HTR-8/SVneo (cell line): Measurements from ENCODE around the gene ATF2.
"Not testable (repeated sequence)": the region's sequence is repeated elsewhere in the genome, so short reads cannot be mapped to it uniquely, and the experiment has no call there.

Experiments used
- DNase-seq: peaks from one replicate; pipeline ENCODE4 v3.0.0; 2011; ENCODE audit warnings: low spot score, mixed read lengths; ENCODE audit not compliant: insufficient read length
- FAIRE-seq: peaks from 2 replicates; lab custom pipeline; 2011; peaks lifted over from hg19 to GRCh38; lab: Jason Lieb, UNC

ATF2 gene

GRCh38 chr2:175167076-175167791 is 769 bp downstream of the ATF2 start:
- no peak for FAIRE-seq
- DNase-seq, result peak; percentile 44

GRCh38 chr2:175166216-175166824 is 1.7 kb downstream of the ATF2 start:
- FAIRE-seq (no peak), DNase-seq (no peak)

GRCh38 chr2:175164235-175164634 is 3.8 kb downstream of the ATF2 start:
- no peak for DNase-seq
- no peak for FAIRE-seq

GRCh38 chr2:175158894-175159293 is 9.1 kb downstream of the ATF2 start:
- FAIRE-seq (no peak), DNase-seq (no peak)

GRCh38 chr2:175156534-175156933 is 11.5 kb downstream of the ATF2 start:
- no peak for FAIRE-seq
- DNase-seq, result no peak

GRCh38 chr2:175154661-175155082 is 13.3 kb downstream of the ATF2 start:
- FAIRE-seq, result peak; percentile 82
- peak; percentile 41 for DNase-seq

- no peak for FAIRE-seq
- DNase-seq, result no peak
Measured at GRCh38 chr2:175152242-175152641, 15.8 kb downstream of the ATF2 start.

GRCh38 chr2:175151791-175152190 is 16.2 kb downstream of the ATF2 start:
- no peak for DNase-seq
- FAIRE-seq, result no peak

GRCh38 chr2:175147186-175147585 is 20.8 kb downstream of the ATF2 start:
- DNase-seq (no peak), FAIRE-seq (no peak)

- DNase-seq (no peak), FAIRE-seq (no peak)
Measured at GRCh38 chr2:175143678-175144077, 24.3 kb downstream of the ATF2 start.

- FAIRE-seq (no peak), DNase-seq (no peak)
Measured at GRCh38 chr2:175143191-175143590, 24.8 kb downstream of the ATF2 start.

- DNase-seq (no peak), FAIRE-seq (no peak)
Measured at GRCh38 chr2:175140332-175140731, 27.7 kb downstream of the ATF2 start.

GRCh38 chr2:175137793-175138192 is 30.2 kb downstream of the ATF2 start:
- DNase-seq, result no peak
- FAIRE-seq, result no peak

GRCh38 chr2:175136334-175137215 is 31.4 kb downstream of the ATF2 start:
- DNase-seq (no peak), FAIRE-seq (no peak)

- no peak for DNase-seq
- no peak for FAIRE-seq
Measured at GRCh38 chr2:175135862-175136261, 32.1 kb downstream of the ATF2 start.

- FAIRE-seq (no peak), DNase-seq (no peak)
Measured at GRCh38 chr2:175135177-175135576, 32.8 kb downstream of the ATF2 start.

- no peak for FAIRE-seq
- no peak for DNase-seq
Measured at GRCh38 chr2:175131252-175131651, 36.8 kb downstream of the ATF2 start.

GRCh38 chr2:175126661-175127060 is 41.3 kb downstream of the ATF2 start:
- DNase-seq, result no peak
- no peak for FAIRE-seq

GRCh38 chr2:175123254-175123653 is 44.7 kb downstream of the ATF2 start:
- DNase-seq (no peak), FAIRE-seq (no peak)

- FAIRE-seq, result no peak
- peak; percentile 36 for DNase-seq
Measured at GRCh38 chr2:175111200-175111657, 56.8 kb downstream of the ATF2 start.

GRCh38 chr2:175108091-175108490 is 59.9 kb downstream of the ATF2 start:
- not testable (repeated sequence) for FAIRE-seq, DNase-seq
